ENCODE measurements around the gene PTRH1.
A peak's percentile ranks its signal among the peaks of the same experiment; 100 is the strongest.

Gene PTRH1

GRCh38 chr9:127741831-127742434, 26.5 kb upstream of the PTRH1 start:
- no peak for DNase-seq (ENCODE audit: low read depth in 2 of 2)

GRCh38 chr9:127739614-127740330, 24.3 kb upstream of the PTRH1 start:
- no peak for DNase-seq (ENCODE audit: low read depth in 2 of 2)

- DNase-seq (ENCODE audit: low read depth in 2 of 2), result no peak
Observed at GRCh38 chr9:127738666-127739065, 23.2 kb upstream of the PTRH1 start.

GRCh38 chr9:127735530-127736185, 20.2 kb upstream of the PTRH1 start:
- no peak for DNase-seq (ENCODE audit: low read depth in 2 of 2)

GRCh38 chr9:127734747-127735529, 19.5 kb upstream of the PTRH1 start, which contains the start of gene TOR2A:
TSS of gene TOR2A (minus strand) at chr9:127735294. CDS start at chr9:127735270, 24 bp downstream.
- DNase-seq (ENCODE audit: low read depth in 2 of 2), result peak; percentile 96 to 98

GRCh38 chr9:127734247-127734746, 18.8 kb upstream of the PTRH1 start:
- DNase-seq (ENCODE audit: low read depth in 2 of 2), result no peak

- no peak for DNase-seq (ENCODE audit: low read depth in 2 of 2)
Observed at GRCh38 chr9:127733614-127734013, 18.2 kb upstream of the PTRH1 start.

- no peak for DNase-seq (ENCODE audit: low read depth in 2 of 2)
Observed at GRCh38 chr9:127732444-127732843, 17.0 kb upstream of the PTRH1 start.

GRCh38 chr9:127731938-127732337, 16.5 kb upstream of the PTRH1 start:
- no peak for DNase-seq (ENCODE audit: low read depth in 2 of 2)

GRCh38 chr9:127730799-127731410, 15.4 kb upstream of the PTRH1 start:
- no peak for DNase-seq (ENCODE audit: low read depth in 2 of 2)

GRCh38 chr9:127730262-127730661, 14.8 kb upstream of the PTRH1 start:
- no peak for DNase-seq (ENCODE audit: low read depth in 2 of 2)

- no peak for DNase-seq (ENCODE audit: low read depth in 2 of 2)
Observed at GRCh38 chr9:127729522-127730256, 14.2 kb upstream of the PTRH1 start.

- DNase-seq (ENCODE audit: low read depth in 2 of 2), result no peak
Observed at GRCh38 chr9:127728808-127729207, 13.3 kb upstream of the PTRH1 start.

- DNase-seq (ENCODE audit: low read depth in 2 of 2), result no peak
Observed at GRCh38 chr9:127726871-127727270, 11.4 kb upstream of the PTRH1 start.

- DNase-seq (ENCODE audit: low read depth in 2 of 2), result no peak
Observed at GRCh38 chr9:127724012-127724411, 8.5 kb upstream of the PTRH1 start.

- DNase-seq (ENCODE audit: low read depth in 2 of 2), result no peak
Observed at GRCh38 chr9:127723444-127723843, 8.0 kb upstream of the PTRH1 start.

- no peak for DNase-seq (ENCODE audit: low read depth in 2 of 2)
Observed at GRCh38 chr9:127723013-127723412, 7.5 kb upstream of the PTRH1 start.

GRCh38 chr9:127722055-127722745, 6.7 kb upstream of the PTRH1 start:
- DNase-seq (ENCODE audit: low read depth in 2 of 2), result no peak

GRCh38 chr9:127721391-127721821, 5.9 kb upstream of the PTRH1 start:
- no peak for DNase-seq (ENCODE audit: low read depth in 2 of 2)

- DNase-seq (ENCODE audit: low read depth in 2 of 2), result no peak
Observed at GRCh38 chr9:127720865-127721227, 5.4 kb upstream of the PTRH1 start.
